NK-92 treated with Interleukin-12 subunit alpha and Interleukin-12 subunit beta, amount 100 ng/mL, for 24 hours (cell line): ENCODE measurements around the gene KCNAB3.

Source experiments
- DNase-seq: peaks from one replicate; lab custom pipeline; 2025; lab: John Stamatoyannopoulos, UW

The KCNAB3 gene

GRCh38 chr17:7875804-7876370, 53.8 kb downstream of the KCNAB3 start:
- no peak for DNase-seq

- DNase-seq: no peak
These were observed 56.6 kb downstream of the KCNAB3 start for GRCh38 chr17:7873051-7873450.
